ENCODE results near the gene AEBP1.

Gene AEBP1

DNA sequence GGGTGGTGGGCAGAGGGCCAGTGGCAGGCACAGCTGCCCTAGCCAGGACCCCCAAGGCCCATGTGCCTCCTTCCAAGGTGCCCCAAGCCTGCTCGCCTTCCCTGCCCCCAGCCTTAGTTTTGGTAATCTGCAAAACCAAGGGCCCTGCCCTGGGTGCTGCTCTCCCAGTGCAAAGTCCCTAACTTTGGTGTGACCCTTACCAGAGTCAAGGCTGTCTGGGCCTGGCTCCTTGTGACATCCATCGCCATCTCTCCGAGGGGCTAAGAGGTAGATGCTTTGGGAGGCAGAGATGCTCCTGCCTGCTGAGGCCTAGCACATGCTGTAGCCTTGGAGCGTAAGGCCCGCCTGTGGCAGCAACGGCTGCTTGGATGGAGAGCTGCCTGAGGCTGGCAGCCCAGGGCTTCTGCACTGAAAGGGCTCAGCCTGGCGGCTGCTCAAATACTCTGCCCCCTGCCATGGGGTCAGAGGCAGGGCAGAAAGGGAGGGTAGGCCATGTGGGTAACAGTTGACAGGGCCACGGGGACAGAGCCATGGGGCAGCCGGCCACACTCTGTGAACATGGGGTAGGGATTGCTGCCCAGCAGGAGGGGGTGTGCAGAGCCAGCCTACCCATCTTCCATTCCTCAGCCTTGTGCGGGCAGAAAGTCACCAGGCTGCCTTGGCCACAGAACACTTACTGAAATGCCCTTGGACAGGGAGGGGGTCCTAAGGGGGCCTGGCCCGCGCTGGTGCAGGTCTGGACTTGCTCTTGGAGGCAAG is 54.9 kb downstream of the AEBP1 start:
- no peaks in the 10 kb centered on the region for H3K36me3 Mint-ChIP-seq
- DNase-seq (ENCODE audit: low spot score in 2 of 2) = no peak
- H3K4me3 Mint-ChIP-seq = no peak overlapping the region
- H3K27me3 Mint-ChIP-seq = peaks cover 6% of the 10 kb centered on the region
- no peak for ATAC-seq (ENCODE audit: low read depth)
- no peaks in the 10 kb centered on the region for H3K4me1 Mint-ChIP-seq
- H3K27ac Mint-ChIP-seq = no peak overlapping the region
- peaks cover 1% of the 10 kb centered on the region for H3K9me3 Mint-ChIP-seq

DNA sequence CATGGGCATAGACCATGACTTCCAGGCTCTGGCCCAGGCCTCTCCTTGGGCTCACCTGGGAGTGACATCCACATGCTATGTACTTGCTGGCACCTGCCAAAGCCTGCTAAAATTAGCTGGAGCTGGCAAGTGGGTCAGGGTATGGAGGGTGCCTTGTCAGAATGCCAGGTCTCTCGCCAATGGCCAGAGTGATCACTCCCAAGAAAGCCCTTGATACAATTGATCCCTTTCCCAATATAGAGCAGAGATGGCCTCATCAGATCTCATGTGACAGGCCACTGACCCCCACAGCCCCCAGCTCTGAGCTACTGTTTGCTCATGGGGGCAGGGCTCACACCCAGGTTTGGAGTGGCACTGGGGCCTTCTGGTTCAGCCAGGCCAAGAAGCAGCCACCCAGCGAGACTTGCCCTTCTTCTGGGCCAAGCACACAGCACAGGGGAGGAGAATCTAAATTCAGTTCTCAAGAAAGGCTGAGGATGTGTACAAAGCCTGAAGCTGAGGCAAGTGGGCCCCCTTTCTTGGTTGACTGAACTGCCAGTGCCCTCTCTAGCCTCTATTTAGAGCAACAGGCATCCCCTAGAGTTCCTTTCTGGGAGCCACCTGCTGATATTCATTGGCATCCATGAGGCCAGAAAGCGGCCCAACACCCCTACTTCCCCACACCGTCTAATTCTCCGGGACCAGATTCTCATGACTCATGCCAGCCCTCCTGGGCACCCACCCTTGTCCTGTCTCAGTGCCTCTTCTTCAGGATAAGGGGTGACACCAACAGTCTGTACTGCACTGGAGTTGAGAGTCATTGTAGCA is 55.9 kb downstream of the AEBP1 start:
- H3K36me3 Mint-ChIP-seq = peaks cover 4% of the 10 kb centered on the region
- no peaks in the 10 kb centered on the region for H3K4me1 Mint-ChIP-seq
- H3K9me3 Mint-ChIP-seq = peaks cover 8% of the 10 kb centered on the region
- peaks cover 6% of the 10 kb centered on the region for H3K27me3 Mint-ChIP-seq
- no peak overlapping the region for H3K4me3 Mint-ChIP-seq
- DNase-seq (ENCODE audit: low spot score in 2 of 2) (no peak), ATAC-seq (ENCODE audit: low read depth) (no peak)
- no peak overlapping the region for H3K27ac Mint-ChIP-seq

DNA sequence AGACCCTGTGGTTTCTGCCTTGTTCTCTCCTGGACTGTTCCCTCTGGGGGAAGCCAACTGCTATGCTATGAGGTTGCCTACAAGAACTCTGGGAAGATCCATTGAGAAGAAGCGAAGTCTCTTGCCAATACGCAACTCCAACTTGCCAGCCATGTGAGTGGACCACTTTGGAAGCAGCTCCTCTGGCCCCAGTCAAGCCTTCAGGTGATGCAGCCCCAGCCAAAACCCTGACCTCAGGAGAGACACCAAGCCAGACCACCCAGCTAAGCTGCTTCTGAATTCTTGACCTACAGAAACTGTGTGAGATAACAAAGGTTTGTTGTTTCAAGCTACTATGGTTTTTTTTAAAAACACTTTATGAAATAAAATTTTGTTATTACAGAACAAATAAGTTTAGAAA is 57.2 kb downstream of the AEBP1 start:
- Mint-ChIP-seq H3K9me3 (peaks cover 8% of the 10 kb centered on the region), H3K36me3 (peaks cover 4% of the 10 kb centered on the region), H3K27me3 (peaks cover 6% of the 10 kb centered on the region), H3K27ac (no peak overlapping the region), H3K4me3 (no peak overlapping the region), H3K4me1 (no peaks in the 10 kb centered on the region)
- no peak for ATAC-seq (ENCODE audit: low read depth)
- DNase-seq (ENCODE audit: low spot score in 2 of 2) = no peak

DNA sequence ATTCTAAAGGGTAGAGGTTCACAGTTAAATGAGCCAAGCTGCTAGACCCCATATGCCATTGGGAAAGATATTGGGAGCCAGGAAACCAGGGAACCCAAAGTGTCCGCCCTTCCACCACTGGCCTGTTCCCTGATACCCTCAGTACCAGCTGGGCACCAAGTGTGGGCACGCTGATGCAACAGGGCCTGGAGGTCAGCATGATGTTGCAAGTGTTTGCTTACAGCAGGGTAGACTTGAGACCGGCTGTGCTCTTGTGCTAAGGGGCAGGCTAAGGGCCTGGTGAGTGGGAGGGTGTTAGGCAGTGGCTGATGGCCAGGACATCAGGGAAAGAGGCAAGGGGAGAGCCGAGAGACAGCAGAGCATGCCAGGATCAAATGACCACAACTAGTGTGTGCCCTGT is 58.0 kb downstream of the AEBP1 start:
- Mint-ChIP-seq H3K4me1 (peaks cover 2% of the 10 kb centered on the region), H3K36me3 (peaks cover 4% of the 10 kb centered on the region), H3K9me3 (peaks cover 8% of the 10 kb centered on the region), H3K27me3 (peaks cover 6% of the 10 kb centered on the region), H3K4me3 (no peak overlapping the region), H3K27ac (no peak overlapping the region)
- DNase-seq (ENCODE audit: low spot score in 2 of 2) (no peak), ATAC-seq (ENCODE audit: low read depth) (no peak)

DNA sequence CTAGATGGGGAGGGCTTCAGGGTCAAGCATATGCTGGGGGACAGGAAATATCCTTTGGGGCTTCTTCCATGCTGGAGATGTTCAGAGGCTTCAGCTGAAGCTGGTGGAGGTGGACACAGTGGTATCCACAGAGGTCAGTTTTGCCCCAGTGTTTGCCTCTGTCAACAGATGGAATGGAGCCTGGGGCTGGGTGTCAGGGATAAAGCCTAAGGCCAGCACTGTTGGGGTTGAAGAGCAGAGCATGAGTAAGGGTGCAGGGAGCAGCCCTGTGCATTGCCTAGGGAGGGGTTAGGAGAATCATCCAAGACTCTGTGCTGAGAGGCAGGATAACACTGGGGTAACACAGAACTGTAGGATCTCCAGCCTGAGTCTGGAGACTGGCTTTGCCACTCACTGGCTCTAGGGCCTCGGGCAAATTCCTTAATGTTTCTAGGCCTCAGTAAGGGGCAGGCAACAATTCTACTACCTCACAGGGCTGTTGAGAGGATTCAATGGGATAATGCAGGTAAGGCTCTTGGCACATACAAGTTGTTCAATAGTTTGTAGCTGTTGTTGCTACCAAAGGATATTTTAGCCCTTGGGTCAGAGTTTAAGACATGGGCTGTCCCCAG is 58.7 kb downstream of the AEBP1 start:
- no peak for ATAC-seq (ENCODE audit: low read depth)
- Mint-ChIP-seq H3K4me3 (no peak overlapping the region), H3K27me3 (peaks cover 5% of the 10 kb centered on the region), H3K27ac (no peak overlapping the region), H3K36me3 (peaks cover 4% of the 10 kb centered on the region), H3K4me1 (peaks cover 9% of the 10 kb centered on the region), H3K9me3 (peaks cover 8% of the 10 kb centered on the region)
- no peak for DNase-seq (ENCODE audit: low spot score in 2 of 2)

DNA sequence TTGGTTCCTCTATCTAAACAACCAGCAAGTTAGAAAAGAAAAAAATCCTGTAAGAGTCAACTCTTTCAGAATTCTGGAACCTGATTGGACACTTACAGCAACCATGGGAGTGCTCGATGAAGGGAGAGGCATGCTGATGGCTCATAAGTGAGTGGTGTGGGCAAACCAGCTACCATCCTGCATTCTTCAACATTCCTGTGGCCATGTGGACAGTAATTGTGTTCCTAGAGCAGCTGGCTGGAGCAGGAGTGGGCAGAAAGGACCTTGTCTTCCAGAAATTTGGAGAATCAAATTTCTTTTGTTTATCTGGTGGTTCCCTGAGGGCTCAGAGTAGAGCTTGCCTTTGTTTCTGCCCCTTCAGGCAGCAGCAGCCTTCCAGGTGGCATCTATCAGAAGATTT is 59.4 kb downstream of the AEBP1 start:
- H3K9me3 Mint-ChIP-seq = peaks cover 8% of the 10 kb centered on the region
- no peak for ATAC-seq (ENCODE audit: low read depth)
- no peak for DNase-seq (ENCODE audit: low spot score in 2 of 2)
- peaks cover 9% of the 10 kb centered on the region for H3K4me1 Mint-ChIP-seq
- H3K36me3 Mint-ChIP-seq = peaks cover 4% of the 10 kb centered on the region
- H3K27ac Mint-ChIP-seq = no peak overlapping the region
- H3K4me3 Mint-ChIP-seq = no peak overlapping the region
- H3K27me3 Mint-ChIP-seq = peaks cover 4% of the 10 kb centered on the region

Measured in memory B cell (primary cell).